Activated effector memory CD4-positive, alpha-beta T cell treated with anti-CD3 and anti-CD28 coated beads, Interleukin-2, amount 50 U/mL, for 16 hours (primary cell): ENCODE measurements around the gene TLE2.
"Not testable (repeated sequence)": the region's sequence is repeated elsewhere in the genome, so short reads cannot be mapped to it uniquely, and the experiment has no call there.

Source experiments
- DNase-seq: peaks from one replicate; pipeline ENCODE4 v3.0.0-alpha.2; 2020

Gene TLE2

GRCh38 chr19:3055741-3056416, 26.8 kb upstream of the TLE2 start:
- no peak for DNase-seq

- DNase-seq: no peak
These were observed 26.1 kb upstream of the TLE2 start for GRCh38 chr19:3054972-3055740.

- no peak for DNase-seq
These were observed 25.3 kb upstream of the TLE2 start for GRCh38 chr19:3054265-3054971.

GRCh38 chr19:3053780-3054179, 24.7 kb upstream of the TLE2 start:
- DNase-seq: no peak

- no peak for DNase-seq
These were observed 24.1 kb upstream of the TLE2 start for GRCh38 chr19:3053218-3053621.

GRCh38 chr19:3050016-3050415, 20.9 kb upstream of the TLE2 start:
- DNase-seq: not testable (repeated sequence)

- no peak for DNase-seq
These were observed 20.0 kb upstream of the TLE2 start for GRCh38 chr19:3049089-3049488.

- no peak for DNase-seq
These were observed 19.1 kb upstream of the TLE2 start for GRCh38 chr19:3048190-3048533.

GRCh38 chr19:3047496-3048189, 18.6 kb upstream of the TLE2 start:
- peak; percentile 86 for DNase-seq

- peak; percentile 71 for DNase-seq
These were observed 17.8 kb upstream of the TLE2 start for GRCh38 chr19:3046698-3047495.

- no peak for DNase-seq
These were observed 17.0 kb upstream of the TLE2 start for GRCh38 chr19:3045885-3046697.

GRCh38 chr19:3045191-3045590, 16.1 kb upstream of the TLE2 start:
- DNase-seq: no peak

GRCh38 chr19:3042621-3043267, 13.7 kb upstream of the TLE2 start:
- no peak for DNase-seq

- DNase-seq: no peak
These were observed 12.9 kb upstream of the TLE2 start for GRCh38 chr19:3041761-3042620.

- DNase-seq: no peak
These were observed 12.2 kb upstream of the TLE2 start for GRCh38 chr19:3041327-3041726.

- no peak for DNase-seq
These were observed 10.6 kb upstream of the TLE2 start for GRCh38 chr19:3039641-3040077.

GRCh38 chr19:3039125-3039524, 10.0 kb upstream of the TLE2 start:
- no peak for DNase-seq

- DNase-seq: no peak
These were observed 9.1 kb upstream of the TLE2 start for GRCh38 chr19:3038214-3038613.

GRCh38 chr19:3036977-3037544, 8.0 kb upstream of the TLE2 start:
- DNase-seq: not testable (repeated sequence)
